Right kidney (tissue), 1 donor: ENCODE measurements around the gene ITGA2.

Source experiments
- DNase-seq: peaks from one replicate; pipeline ENCODE4 v3.0.0-alpha.2; 2016

Gene ITGA2

GRCh38 chr5:53017383-53017782, 28.2 kb downstream of the ITGA2 start:
- DNase-seq = no peak

DNA sequence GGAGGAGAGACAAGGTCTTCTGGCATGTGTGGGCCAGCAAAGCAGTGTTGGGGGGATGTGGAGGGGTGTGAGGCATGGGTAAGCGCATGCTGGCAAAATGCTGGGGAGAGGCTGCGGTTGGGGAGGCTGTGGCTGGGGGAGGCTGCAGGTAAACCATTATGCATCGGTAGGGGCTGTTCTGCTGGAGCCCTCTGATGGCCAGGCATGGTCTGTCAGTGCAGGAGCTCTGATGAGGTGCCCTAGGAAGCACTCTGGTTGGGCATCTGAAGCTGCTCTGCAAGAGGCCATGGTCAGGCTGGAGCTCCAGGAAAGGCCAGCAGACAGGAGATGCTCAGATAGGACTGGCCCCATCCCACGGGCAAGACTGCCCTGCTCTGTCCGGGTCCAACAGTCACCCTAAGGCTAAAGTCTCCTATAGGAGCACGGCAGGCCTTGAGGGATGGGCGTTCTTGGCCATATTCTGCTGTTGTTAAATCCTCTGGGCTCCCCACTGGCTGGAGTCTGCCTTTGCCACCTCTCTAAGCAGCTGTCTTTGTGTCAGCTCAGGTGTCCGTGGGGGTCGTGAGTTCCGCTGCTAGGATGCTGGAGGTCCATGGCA, 28.7 kb downstream of the ITGA2 start:
- DNase-seq = no peak

DNA sequence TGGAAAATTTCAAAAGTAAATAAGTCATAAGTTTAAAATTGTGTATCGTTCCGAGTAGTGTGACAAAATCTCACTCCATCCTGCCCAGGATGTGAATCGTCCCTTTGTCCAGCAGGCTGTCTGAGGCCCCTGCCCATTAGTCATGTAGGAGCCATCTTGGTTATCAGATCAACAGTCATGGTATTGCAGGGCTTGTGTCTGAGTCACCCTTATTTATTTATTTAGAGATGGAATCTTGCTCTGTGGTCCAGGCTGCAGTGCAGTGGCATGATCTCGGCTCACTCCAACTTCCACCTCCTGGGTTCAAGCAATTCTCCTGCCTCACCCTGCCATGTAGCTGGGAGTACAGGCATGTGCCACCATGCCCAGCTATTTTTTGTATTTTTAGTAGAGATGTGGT, 30.2 kb downstream of the ITGA2 start:
- no peak for DNase-seq

DNA sequence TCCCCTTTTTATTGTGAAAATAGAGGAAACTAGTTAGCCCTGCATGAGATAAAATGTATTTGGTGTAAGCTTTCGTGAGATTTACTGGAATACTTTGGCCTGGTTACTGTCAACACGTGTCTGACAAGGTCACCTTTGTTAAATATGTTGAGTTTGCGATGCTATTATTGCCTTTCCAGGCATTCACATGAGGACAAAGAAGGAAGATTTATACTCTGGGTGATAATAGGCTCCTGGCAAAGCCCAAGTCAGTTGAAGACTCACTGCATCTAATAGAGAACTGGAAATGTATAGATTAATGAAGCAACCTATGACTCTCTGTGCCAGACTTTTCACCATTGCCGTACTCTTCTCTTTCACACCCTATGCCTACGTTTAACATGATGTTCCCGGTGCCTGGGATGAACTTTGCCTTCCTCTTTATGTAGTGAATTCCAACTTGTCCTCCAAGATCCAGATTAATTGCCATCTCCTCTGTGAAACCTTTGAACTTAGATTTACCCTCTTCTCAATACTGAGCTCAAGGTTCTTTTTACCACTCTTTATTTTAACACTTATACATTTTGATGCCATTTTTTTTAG, 33.9 kb downstream of the ITGA2 start:
- no peak for DNase-seq

DNA sequence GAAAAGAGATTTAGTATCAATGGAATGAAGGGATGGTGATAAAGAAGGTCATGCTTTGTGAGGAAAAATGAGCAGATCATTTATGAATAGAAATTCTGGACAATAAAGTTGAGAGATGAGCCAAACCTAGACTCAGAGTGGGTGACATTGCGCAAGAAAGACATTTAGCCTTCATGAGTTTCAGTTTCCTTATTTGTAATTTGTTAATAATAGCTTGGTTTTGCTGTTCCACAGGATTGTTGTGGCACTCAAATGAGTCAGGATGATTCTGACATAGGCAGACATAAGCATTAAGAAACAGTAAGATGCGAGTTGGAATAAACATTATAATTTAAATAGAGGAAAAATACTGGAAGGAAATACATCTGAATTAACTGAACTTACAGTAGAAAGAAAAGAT, 34.8 kb downstream of the ITGA2 start:
- no peak for DNase-seq

- DNase-seq = no peak
Observed at GRCh38 chr5:53024535-53024934, 35.4 kb downstream of the ITGA2 start.

DNA sequence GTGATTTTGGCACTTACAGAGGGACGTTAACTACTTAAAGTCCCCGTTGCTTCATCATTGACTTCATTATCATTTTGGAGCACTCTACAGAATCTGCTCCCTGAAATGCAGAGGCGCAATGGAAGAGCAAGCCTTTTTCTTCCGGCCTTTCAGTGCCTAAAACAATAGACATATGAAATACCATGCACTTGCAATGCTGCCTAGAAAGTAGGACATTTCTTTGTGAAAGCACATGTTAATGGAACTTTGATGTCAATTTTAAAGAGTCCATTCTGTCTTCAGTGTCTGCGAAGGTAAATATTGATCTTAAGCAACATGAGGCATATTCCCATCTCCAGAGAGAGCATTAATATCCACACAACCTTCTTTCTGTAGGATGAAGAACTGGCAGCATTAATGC, 36.3 kb downstream of the ITGA2 start:
- no peak for DNase-seq

DNA sequence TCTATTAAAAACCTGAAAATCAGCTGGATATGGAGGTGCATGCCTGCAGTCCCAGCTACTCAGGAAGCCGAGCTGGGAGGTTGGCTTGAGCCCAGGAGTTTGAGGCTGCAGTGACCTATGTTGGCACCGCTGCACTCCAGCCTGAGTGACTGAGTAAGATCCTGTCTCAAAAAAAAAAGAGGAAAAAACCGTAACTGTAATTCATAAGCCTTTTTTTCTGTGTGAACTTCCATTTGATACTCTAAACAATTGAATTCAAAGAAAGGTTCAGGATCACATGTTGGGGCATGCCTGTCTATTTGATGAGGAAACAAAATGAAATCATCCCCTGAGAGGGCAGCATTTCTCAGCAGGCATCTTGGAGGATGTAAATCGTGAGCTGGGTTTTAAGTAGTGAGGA, 38.8 kb downstream of the ITGA2 start:
- no peak for DNase-seq

- DNase-seq = no peak
Observed at GRCh38 chr5:53029608-53030007, 40.5 kb downstream of the ITGA2 start.

DNA sequence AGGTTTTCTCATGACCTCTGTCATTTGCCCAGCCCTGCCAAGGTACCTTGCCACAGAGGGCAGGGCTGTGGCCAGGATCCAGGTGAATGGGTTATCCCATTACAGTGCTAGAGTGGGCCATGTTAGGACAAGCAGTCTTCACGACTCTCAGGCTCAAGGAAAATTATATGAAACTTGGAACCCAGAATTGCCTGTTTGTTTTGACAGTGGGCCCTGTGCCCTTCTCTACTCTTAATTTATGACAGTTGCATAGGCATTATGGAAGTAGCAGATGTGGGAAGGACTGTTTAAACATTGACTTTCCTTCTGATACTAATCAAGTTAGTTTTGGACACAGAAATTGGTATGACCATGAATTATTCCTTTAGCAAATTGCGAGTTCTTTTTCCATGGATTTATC, 41.7 kb downstream of the ITGA2 start:
- no peak for DNase-seq

- DNase-seq = no peak
Observed at GRCh38 chr5:53031695-53032096, 42.5 kb downstream of the ITGA2 start.

DNA sequence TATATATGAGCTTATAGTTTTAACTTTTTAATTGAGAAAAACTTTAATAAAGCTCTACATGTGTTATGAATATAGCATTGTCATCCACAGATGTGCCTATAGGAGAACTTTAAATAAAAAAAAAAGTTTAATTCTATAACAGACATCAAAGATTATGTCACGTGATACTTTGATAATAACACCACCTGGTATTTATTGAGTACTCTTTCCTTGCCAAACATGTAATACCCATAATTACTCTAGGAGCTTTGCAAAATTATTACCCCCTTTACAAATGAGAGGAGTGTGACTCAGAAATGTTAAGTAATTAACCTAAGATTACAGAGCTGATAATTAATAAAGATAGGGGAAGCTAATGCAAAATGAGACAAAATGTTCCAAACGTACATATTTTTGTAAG, 43.0 kb downstream of the ITGA2 start:
- no peak for DNase-seq

DNA sequence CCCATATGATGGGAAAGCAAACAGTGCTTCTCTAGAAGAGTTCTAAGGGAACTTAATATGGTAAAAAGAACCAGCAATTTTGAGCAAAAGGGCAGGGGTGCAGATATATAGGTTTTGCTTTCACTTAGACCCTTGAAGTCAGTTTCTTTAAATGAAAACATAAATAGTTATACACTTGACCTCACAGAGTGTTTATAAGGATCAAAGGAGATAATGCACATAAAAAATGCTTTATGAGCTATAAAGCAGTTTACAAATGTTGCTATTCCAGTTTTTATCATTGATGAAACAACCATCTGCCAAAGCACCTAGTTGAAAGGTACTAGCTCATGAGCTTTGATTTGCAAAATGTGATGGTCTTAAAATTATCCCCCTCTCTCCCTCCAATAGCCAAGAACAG, 45.7 kb downstream of the ITGA2 start:
- no peak for DNase-seq

DNA sequence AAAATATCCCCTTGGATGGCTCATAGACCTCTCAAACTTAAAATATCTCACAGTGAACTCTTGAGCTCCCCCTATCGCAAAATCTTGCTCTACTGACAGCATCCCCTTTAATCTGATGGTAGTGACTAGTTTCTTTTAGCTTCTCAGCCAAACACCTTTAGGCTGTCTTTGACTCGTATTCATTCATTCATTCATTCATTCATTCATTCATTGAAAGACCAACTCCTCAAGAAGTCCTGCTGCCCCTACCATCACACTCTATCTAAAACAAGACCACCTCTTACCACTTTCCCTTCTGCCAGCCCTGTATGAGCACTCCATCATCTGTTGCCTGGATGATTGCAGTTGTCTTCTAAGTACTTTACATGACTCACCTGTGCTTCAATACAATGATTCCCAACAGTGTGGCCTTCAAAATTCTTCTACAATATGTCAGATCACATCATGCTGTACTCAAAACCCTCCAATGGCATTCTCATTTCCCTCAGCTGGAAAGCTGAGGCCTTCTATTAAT, 46.8 kb downstream of the ITGA2 start:
- DNase-seq = no peak

DNA sequence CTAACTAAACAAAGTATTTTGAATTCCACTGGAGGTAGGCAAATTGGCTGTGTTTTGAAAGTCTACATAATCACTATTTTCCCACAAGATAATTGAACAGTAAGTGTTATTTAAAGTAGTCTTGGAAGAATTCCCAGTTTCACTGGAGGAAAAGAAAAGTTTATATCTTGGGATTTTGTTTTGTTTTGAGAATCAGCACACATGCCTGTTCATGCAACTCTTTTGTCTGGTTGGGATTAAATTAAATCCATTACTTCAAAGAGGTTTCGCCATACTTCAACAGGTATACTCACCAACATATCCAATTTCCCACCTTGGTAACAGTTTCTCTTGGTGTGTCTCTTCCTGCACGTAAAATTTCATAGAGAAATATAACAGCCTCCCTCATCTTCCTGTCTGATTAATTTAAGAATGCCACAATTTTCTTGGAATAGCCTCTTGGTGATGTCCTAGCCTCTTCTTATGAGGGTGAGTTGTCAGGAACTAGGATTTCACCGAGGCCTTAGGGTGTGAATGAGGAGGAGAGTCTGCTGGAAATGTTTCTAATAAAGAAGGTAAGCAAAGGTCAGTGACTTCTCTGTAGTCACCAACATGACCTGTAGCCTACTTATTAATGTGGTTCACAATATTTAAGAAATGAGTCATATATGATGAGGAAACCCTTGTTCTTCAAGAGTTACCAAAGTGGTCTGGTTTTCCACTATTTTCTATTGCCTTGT, 48.1 kb downstream of the ITGA2 start:
- no peak for DNase-seq

- no peak for DNase-seq
Observed at GRCh38 chr5:53038196-53038847, 49.2 kb downstream of the ITGA2 start.

DNA sequence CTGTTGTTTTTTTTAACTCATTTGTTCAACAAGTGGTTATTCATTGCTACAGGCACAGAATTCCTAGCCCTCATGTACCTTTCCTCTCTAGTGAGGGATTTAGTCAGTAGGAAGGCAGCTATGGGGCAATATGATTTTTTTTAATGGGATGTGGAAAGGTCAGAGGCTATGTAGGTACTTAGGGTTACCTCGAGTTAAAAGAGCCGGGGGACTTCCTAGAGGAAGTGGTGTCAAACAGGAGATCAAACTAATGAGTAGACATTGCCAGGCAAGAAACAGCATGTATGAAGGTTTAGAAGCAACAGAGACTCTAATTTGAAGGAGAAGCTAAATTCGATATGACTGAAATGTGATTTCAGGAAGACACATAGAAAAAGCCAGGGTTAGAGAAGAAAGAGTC, 50.7 kb downstream of the ITGA2 start:
- DNase-seq = no peak

DNA sequence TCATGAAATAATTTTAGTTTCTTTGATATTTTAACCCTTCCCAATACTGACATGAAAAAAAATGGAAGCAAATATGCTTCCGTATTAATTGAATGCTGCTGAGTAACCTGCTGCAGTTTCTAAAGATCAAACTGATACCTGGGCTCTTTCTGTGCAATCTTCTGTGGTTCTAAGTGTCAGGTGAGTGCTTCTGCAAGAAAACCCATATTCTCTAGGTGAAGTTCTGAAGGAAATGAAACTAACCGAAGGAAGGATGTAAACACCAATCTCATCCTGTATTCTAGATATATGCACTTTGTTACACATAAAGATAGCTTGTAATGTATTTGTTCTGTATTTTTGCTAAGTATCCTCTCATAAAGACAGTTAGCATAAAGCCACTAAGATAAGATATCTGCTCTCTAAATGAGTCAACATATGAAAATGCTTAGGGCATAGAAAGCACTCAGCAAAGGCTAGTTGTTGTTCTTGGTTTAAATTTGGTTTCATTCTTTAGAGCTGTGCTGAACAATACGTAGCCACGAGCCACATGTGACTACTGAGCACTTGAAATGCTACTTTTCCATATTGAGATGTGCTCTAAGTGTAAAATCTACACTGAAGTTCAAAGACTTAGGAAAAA, 52.0 kb downstream of the ITGA2 start:
- no peak for DNase-seq

DNA sequence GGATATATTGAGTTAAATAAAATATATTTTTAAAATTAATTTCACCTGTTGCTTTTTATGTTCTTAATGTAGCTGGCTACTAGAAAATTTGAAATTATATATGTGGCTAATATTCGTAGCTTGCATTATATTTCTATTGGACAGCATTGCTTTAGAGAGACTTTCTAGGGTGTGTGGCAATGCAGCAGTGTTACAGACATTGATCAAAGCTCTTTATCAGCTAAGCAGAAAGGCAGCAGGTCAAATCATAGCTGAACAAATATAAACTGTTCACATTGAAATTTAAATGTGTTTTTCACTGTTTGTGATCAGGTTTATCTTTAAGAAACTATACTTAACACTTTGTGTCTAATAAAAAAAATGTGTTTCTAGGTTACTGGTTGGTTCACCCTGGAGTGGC, 52.6 kb downstream of the ITGA2 start:
- no peak for DNase-seq

DNA sequence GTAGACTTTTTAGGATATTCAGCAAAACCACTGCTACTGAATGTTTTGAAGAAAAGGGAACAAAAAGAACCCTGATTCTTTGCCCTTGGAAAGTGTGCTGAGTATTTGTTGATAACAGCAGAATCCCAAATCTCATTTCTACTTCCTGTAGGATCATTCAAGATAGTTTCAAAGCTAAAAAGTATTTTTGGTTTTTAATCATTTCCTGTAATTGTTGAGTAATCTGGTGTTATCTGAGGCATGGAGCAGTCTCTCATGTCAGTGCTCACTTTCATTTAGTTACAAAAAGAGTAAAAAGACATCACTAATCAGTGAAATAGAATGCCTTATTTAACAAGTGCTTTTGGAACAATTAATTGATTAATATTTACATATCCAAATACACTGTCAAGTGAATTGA, 56.1 kb downstream of the ITGA2 start:
- DNase-seq = no peak

DNA sequence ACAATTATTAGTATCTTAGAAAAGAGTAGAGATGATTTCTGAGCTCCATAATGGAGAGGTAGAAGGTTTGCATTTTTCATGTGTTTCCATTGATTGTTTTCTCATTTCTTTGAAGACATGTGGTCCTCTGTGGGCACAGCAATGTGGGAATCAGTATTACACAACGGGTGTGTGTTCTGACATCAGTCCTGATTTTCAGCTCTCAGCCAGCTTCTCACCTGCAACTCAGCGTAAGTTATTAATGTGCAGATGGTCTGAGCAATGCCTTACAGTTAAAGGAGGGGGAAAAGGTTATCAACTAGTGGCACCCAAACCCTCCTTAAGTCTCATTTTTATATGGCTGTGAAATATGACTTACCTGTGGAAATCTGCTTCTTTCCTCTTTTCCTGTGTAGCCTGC, 59.1 kb downstream of the ITGA2 start:
- DNase-seq = no peak

- no peak for DNase-seq
Observed at GRCh38 chr5:53052499-53052898, 63.3 kb downstream of the ITGA2 start.

- no peak for DNase-seq
Observed at GRCh38 chr5:53053364-53053763, 64.2 kb downstream of the ITGA2 start.
